NCI-H2081 treated with DMSO at 0.1 percent for 48 hours (cell line): ENCODE results near the gene SCAPER.
"Not testable (repeated sequence)": the region's sequence is repeated elsewhere in the genome, so short reads cannot be mapped to it uniquely, and the experiment has no call there.

Experiments
- DNase-seq: peaks from one replicate; lab custom pipeline; 2025; lab: John Stamatoyannopoulos, UW

SCAPER gene

GRCh38 chr15:76572983-76573314 lies 332.2 kb downstream of the SCAPER start:
- no peak for DNase-seq

GRCh38 chr15:76566276-76566675 lies 338.9 kb downstream of the SCAPER start:
- peak; percentile 43 for DNase-seq

GRCh38 chr15:76565366-76565765 lies 339.8 kb downstream of the SCAPER start:
- DNase-seq: no peak

GRCh38 chr15:76555247-76555646 lies 349.9 kb downstream of the SCAPER start:
- DNase-seq: no peak

- no peak for DNase-seq
These were observed 351.6 kb downstream of the SCAPER start for GRCh38 chr15:76553564-76553963.

GRCh38 chr15:76553102-76553501 lies 352.0 kb downstream of the SCAPER start:
- no peak for DNase-seq

GRCh38 chr15:76546805-76547204 lies 358.3 kb downstream of the SCAPER start:
- no peak for DNase-seq

- DNase-seq: no peak
These were observed 371.1 kb downstream of the SCAPER start for GRCh38 chr15:76533995-76534394.

- DNase-seq: peak; percentile 52
These were observed 371.9 kb downstream of the SCAPER start for GRCh38 chr15:76533060-76533820.

GRCh38 chr15:76529911-76530310 lies 375.2 kb downstream of the SCAPER start:
- DNase-seq: no peak

- DNase-seq: no peak
These were observed 379.0 kb downstream of the SCAPER start for GRCh38 chr15:76526111-76526510.

GRCh38 chr15:76517910-76518309 lies 387.2 kb downstream of the SCAPER start:
- no peak for DNase-seq

- peak; percentile 67 for DNase-seq
These were observed 390.9 kb downstream of the SCAPER start for GRCh38 chr15:76514282-76514681.

GRCh38 chr15:76512971-76513370 lies 392.2 kb downstream of the SCAPER start:
- no peak for DNase-seq

GRCh38 chr15:76510663-76511062 lies 394.5 kb downstream of the SCAPER start:
- DNase-seq: not testable (repeated sequence)

GRCh38 chr15:76503804-76504203 lies 401.3 kb downstream of the SCAPER start:
- no peak for DNase-seq

- DNase-seq: no peak
These were observed 402.0 kb downstream of the SCAPER start for GRCh38 chr15:76503121-76503520.

- no peak for DNase-seq
These were observed 402.5 kb downstream of the SCAPER start for GRCh38 chr15:76502678-76503077.

- not testable (repeated sequence) for DNase-seq
These were observed 403.0 kb downstream of the SCAPER start for GRCh38 chr15:76502185-76502584.

- DNase-seq: no peak
These were observed 403.4 kb downstream of the SCAPER start for GRCh38 chr15:76501726-76502125.

- no peak for DNase-seq
These were observed 404.1 kb downstream of the SCAPER start for GRCh38 chr15:76501011-76501410.

GRCh38 chr15:76495487-76495886 lies 409.7 kb downstream of the SCAPER start:
- DNase-seq: no peak

- DNase-seq: no peak
These were observed 412.6 kb downstream of the SCAPER start for GRCh38 chr15:76492538-76492937.

GRCh38 chr15:76483752-76484151 lies 421.4 kb downstream of the SCAPER start:
- no peak for DNase-seq
